HG02588 (cell line): Measurements from ENCODE around the gene ZNF280B.

ENCODE experiments used
- ATAC-seq: cut with Tn5 transposase; IDR thresholded peaks from one replicate; pipeline ENCODE4 v1.9.1; 2021; ENCODE audit warnings: mild to moderate bottlenecking, moderate library complexity; ENCODE audit not compliant: unreplicated experiment

Gene ZNF280B, protein sequence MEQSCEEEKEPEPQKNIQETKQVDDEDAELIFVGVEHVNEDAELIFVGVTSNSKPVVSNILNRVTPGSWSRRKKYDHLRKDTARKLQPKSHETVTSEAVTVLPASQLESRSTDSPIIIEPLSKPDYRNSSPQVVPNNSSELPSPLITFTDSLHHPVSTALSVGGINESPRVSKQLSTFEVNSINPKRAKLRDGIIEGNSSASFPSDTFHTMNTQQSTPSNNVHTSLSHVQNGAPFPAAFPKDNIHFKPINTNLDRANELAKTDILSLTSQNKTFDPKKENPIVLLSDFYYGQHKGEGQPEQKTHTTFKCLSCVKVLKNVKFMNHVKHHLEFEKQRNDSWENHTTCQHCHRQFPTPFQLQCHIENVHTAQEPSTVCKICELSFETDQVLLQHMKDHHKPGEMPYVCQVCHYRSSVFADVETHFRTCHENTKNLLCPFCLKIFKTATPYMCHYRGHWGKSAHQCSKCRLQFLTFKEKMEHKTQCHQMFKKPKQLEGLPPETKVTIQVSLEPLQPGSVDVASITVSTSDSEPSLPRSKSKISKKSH

DNA sequence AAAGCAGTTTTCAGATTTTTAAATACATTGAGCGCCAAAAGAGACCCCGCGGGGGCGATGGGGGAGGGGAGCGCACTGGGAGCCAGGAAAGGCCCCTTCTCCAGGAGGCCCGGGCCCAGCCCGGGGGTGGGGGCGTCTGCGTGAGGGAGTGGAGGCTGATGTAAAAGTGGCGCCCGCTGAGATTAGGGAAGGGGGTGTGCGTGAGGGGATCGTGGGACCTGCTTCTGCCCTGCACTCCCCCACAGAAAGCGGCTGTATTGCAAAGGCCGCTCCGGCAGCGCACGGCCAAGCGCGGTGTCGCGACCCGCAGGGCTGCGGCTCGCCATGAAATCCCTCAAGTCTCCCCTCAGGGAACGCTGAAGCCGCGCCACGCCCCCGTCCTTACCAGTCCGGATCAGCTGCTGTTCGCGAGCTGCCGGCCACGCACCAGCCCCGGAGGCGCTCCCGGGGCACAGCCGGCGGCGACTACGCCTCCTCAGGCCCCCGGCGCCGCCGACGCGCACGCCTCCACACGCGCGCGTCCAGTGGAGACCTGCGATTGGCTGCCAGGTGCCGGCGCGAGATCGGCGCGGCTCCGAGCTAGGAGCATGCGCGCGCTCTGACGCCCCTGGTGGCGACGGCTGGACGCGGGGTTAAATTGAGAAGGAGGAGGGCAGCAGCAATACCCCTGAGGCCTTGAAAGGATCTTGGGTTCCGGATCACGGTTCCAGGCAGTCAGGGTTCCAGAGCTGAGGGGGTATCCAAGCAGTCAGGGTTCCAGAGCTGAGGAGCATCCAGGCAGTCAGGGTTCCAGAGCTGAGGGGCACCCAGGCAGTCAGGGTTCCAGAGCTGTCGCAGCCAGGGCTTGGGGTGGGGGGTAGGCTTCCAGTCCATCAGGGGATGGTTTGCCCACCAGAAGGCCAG is at the start of gene ZNF280B:
Gene ZNF280B, minus strand, starts transcription at position 469 of the 903 bp plus-strand sequence. CDS start 19,344 bp downstream, outside the sequence.
- peak; percentile 92 for ATAC-seq

- no peak for ATAC-seq
Measured at GRCh38 chr22:22556995-22557925, 48.7 kb upstream of the ZNF280B start.

GRCh38 chr22:22556578-22556977 is 48.0 kb upstream of the ZNF280B start:
- no peak for ATAC-seq

GRCh38 chr22:22555596-22555995 is 47.1 kb upstream of the ZNF280B start:
- no peak for ATAC-seq

GRCh38 chr22:22554587-22555284 is 46.2 kb upstream of the ZNF280B start:
- ATAC-seq: no peak

DNA sequence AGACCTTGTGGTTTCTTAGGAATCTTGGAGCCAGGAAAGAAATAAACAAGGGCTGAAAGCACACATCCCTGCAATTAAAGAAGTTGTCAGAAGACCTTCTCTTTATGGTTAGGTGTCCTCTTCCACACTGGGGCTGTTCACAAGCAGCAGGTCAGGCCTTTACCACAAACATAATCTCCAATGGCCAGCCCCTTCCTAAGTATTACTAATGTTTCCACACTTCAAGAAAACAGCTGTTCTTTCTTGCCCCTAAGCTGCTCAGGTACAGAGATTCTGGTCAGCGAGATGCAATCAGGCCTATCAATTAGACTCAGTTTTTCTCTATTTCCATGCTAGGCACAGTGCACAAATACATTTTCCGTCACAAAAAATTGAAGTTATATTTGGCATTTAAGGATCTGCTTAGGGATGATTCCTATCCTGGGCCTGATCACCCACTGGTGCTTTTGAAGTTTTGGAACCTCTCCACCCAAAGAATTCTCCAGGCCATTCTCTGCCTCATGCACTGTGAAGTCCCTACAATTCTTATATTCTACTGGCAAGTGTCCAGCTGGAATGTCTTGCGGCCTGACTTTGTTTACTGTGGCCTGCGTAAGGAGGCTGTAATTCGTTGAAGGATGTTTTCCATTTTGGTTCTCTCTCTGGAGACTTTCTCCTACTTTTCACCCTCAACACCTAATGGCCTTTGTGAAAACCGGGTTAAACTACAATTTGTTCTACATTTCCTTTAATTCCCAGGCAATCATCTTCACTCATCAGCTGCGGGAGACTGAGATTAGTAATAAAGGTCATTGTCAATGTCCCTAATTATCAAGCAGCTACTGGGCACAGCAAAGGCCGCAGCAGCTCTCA is 45.4 kb upstream of the ZNF280B start:
- no peak for ATAC-seq

DNA sequence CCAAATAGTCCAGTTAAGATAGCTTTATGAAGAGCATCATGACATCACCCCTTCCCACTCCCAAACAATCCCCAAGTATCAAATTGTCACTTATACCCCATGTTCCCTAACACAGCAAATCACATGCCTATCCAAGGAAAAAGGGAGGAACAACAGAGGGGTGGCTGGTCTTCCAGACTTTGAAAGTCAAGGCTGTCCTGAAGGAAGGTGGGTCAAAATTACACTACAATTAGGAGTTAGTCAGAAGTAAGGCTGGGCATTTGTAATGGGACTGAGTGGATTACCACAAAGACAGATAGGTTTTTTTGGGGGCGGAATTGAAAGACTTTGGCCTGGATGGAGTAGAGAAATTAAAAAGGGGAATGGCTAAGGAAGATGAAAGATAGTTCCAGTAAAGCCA is 44.6 kb upstream of the ZNF280B start:
- no peak for ATAC-seq

DNA sequence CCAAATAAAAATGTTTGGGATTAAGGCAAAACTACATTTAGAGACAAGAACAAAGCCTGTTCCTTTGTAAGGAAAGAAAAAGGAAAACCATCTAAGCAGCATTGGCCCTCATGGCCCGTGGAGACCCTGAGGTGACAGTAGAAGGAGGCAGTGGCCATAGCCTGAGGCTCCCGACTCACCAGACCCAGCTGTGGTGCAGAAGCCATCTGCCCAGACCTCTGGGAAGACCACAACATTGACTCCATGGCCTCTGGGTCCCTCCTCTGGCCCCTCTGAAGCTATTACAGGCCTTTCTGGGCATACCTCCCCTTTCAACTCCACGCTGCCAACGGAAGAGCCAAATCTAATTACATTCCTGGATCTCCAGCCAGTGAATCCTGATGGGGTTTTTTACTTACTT is 44.1 kb upstream of the ZNF280B start:
- ATAC-seq: no peak

DNA sequence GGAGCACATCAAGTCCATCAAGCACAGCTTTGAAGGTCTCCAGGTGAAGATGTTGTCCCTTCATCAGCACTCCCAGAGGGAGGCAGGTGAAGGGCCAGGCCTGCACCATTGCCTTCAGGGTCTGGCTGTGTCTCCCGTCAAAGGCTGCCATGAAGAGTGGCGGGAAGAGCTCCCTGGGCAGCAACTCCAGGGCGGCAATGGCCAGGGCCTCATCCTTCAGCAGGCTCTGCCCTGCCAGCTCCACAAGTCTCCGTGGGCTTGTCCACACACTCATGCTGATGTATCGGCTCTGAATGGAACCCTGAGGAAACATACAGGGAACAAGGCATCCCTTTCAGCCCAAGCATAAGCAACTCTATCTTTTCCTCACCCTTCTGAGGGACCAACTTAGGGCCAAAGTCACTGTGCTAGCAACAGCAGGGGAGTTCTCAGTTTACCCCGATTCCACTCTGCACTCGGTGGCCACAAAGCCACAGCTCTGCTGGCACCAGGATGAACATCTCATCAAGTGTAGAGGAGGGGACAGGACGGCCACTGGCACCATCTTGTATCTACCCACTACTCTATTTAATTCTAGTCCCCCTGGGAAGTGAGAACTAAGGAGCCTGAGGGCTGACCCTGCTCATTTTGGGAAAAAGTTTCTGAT is 42.4 kb upstream of the ZNF280B start:
- no peak for ATAC-seq

DNA sequence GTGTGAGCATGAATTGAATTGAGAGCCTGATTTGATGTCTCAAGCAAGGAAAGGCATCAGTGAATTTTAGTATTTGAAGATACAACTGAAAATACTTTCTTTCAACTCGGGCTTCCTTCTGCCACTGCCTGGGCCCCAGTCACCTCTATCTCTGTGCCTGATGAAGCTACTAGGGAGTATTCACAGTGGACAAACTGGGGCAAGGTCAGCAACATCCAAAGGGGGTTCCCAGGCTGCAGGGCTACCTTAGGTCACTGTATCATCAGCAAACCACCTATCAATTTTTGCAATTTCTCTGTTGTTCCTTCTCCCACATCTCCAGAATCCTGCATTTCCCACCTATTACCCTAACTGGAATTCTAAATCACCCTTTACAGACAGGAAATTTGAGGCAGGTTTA is 40.4 kb upstream of the ZNF280B start:
- no peak for ATAC-seq

GRCh38 chr22:22548317-22548716 is 39.8 kb upstream of the ZNF280B start:
- ATAC-seq: no peak

DNA sequence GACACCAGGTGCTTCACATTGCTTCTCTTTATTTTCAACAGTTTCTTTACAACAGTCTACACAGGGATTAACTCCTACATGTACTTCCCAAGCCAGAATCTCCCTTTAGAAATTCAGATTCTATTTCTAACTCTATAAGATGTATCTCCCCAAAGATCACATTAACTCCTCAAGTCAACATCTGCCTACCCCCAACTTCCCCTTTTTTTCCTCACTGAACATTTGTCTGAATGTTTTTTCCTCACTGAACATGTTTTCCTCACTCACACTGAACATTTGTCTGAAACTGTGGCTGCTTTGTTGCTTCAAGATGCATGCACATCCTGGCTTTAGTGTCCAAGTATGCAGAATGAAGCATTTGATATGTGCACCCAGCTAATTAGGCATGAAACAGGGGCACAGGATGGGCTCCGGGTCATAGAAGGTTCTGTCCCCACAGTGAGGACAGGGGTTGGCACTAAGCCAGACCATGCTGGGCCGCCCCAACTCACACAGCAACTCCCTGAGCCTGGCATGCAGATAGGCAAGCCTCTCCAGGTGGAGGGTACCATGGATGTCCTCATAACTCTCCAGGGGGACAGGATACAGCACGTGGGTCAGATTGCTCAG is 39.3 kb upstream of the ZNF280B start:
- ATAC-seq: no peak

DNA sequence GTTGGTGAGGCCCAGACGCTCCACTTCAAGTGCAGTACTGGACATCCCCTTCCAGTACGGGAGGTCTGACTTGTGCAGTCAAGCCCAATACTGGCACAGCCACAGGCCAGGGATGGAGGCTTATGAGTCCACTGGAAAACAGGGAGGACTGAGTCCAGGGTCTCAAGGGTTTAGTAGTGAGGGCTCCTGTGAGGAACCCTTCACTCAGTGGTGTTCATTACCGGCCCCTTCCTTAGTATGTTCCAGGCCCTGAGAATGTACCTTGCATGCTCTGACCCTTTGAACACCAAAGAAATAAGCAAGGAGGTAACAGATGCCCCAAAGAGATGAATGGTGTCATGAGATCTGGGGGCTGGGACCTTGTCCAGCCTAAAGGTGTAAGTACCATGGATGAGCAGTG is 38.7 kb upstream of the ZNF280B start:
- no peak for ATAC-seq

GRCh38 chr22:22546490-22546889 is 37.9 kb upstream of the ZNF280B start:
- no peak for ATAC-seq

DNA sequence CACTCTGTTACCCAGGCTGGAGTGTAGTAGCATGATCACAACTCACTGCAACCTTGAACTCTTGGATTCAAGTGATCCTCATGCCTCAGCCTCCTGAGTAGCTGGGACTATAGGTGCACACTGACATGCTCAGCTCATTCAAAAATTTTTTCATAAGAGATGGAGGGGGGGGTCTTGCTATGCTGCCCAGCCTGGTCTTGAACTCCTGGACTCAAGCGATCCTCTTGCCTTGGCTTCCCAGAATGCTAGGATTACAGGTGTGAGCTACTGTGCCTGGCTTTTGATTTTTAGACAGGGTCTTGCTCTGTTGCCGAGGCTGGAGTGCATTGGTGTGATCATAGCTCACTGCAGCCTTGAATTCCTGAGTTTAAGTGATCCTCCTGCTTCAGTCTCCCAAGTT is 36.5 kb upstream of the ZNF280B start:
- ATAC-seq: no peak

DNA sequence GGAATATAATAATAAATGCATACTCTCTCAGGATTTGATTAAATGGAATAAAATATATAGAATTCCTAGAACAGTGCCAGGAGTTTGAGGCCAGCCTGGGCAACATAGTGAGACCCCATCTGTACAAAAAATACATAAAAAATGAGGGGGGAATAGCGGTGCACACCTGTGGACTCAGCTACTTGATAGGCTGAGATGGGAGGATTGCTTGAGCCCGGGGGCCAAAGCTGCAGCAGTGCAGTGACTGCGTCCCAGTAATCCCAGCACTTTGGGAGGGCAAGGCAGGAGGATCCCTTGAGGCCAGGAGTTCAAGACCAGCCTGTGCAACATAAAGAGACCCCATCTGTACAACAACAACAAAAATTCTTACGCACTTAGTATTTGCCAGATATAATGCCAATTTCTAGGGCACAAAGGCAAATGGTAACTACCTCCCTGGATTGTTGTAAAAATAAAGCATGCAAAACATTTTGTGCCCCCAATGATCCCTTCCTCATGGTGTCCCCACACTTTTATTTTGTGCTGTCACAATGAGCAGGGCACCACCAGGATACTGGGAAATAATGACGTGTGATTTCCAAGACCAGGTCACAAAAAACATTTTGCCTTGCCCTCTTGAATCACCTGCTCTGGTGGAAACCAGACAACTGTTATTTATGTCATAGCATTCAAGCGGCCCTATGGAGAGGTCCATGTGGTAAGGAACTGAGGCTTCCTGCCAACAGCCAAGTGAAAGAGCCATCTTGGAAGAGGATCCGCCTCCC is 29.9 kb upstream of the ZNF280B start:
- ATAC-seq: no peak

DNA sequence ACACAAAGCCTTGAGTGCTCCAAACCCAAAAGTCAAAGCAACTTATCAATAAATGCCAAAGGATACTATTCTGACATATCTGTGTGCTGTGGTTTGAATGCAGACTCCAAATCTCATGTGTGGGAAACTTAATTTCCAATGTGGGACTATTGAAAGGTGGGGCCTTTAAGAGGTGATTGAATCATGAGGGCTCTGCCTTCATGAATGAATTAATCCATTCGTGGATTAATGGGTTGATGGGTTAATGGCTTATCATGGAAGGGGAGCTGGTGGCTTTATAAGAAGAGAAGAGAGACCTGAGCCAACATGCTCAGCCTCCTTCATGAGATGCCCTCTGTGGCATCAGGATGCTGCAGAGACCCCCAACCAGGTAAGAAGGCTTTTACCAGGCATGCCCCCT is 28.4 kb upstream of the ZNF280B start:
- ATAC-seq: no peak
